Psoas muscle (tissue), 8 donors: ENCODE results near the gene CBFA2T3. TPM values are rescaled to one million over a fixed set of nuclear protein-coding genes. Genes with fewer than 3 reads are reported as not detected.

Experiments used
- ATAC-seq, 4 donors: fragments of 200-7000 bp; cut with Tn5 transposase; one replicate each; pipeline ENCODE4 v1.9.1; 2020; ENCODE audit warnings: moderate library complexity in 3 of 4, mild to moderate bottlenecking in 2 of 4
- DNase-seq, 2 donors: peaks; one replicate each; pipeline ENCODE4 v3.0.0-alpha.2; 2020
- H3K27ac ChIP-seq: fragments of 200-600 bp; one replicate; pipeline ENCODE4 v1.8.0; 2022
- H3K27me3 ChIP-seq, 3 donors: fragments of 200-600 bp in 1 of 3; one replicate each; pipeline versions ENCODE4 v1.6.1 to v1.8.0; 2013 to 2022; ENCODE audit warnings: low read length in 2 of 3, mild to moderate bottlenecking in 2 of 3, moderate library complexity in 1 of 3; ENCODE audit not compliant: insufficient read depth in 3 of 3
- H3K36me3 ChIP-seq, 2 donors: fragments of 200-600 bp in 1 of 2; one replicate each; pipeline versions ENCODE4 v1.6.1 to v1.8.0; 2013 to 2022; ENCODE audit warnings: low read depth in 1 of 2, mild to moderate bottlenecking in 1 of 2, moderate library complexity in 1 of 2; ENCODE audit not compliant: insufficient read depth in 1 of 2
- H3K4me1 ChIP-seq: fragments of 200-600 bp; one replicate; pipeline ENCODE4 v1.8.0; 2022
- H3K4me3 ChIP-seq: fragments of 200-600 bp; one replicate; pipeline ENCODE4 v1.8.0; 2022; ENCODE audit warnings: mild to moderate bottlenecking
- H3K9me3 ChIP-seq: fragments of 200-600 bp; one replicate; pipeline ENCODE4 v1.8.0; 2022
- WGBS, 3 donors: extraction: QIAGEN DNeasy Blood & Tissue Kit; methylation state at CpG; one replicate each; pipeline versions ENCODE4 v1.1.6 to v1.1.7; 2013; 5-methylcytosine and 5-hydroxymethylcytosine counted together
- intact Hi-C, 2 donors: fragments of 100-400 bp; cut with DNase I; formaldehyde crosslinking; loops; one replicate each; pipeline versions ENCODE4 v1.11.0 to v1.14.2; 2022
- polyA plus RNA-seq, 3 donors: library from polyadenylated mRNA; stranded (reverse); fragments of 200-250 nt; gene quantifications; one replicate each; pipeline ENCODE4 v1.2.3, GENCODE V29; 2013
- total RNA-seq, 4 donors: library from RNA; stranded (reverse); fragmentation: NEBNext Ultra II Directional in 2 of 4; extraction: Animal tissue kit (Norgen Biotek cat#: 25700) in 2 of 4; gene quantifications; one replicate each; pipeline versions ENCODE4 v1.2.1 to v1.2.4, GENCODE V29; 2021 to 2023
- TF ChIP-seq, protein P1 (sequence below): fragments of 200-600 bp; IDR thresholded peaks from one replicate; pipeline ENCODE4 v1.8.0; 2022; ENCODE audit warnings: antibody characterized with exemption
- donor health status: healthy with polysubstance abuse.
- donor health status: DM: no; HTN: no; CAD: no; lungs with moderate emphysema.
- donor health status: Bipolar disorder and iron deficiency.
- donor health status: healthy.
- donor health status: DM: yes; HTN: yes; CAD: no.
- donor health status: DM: no; HTN: no; CAD: no.
- donor health status: DM: no; HTN: no; CAD: no.
- donor health status: DM: yes; HTN: yes; CAD: no.

CBFA2T3 gene
- total and polyA plus RNA-seq, 7 donors: 2.6 to 15.0 (median 6.0) TPM

DNA sequence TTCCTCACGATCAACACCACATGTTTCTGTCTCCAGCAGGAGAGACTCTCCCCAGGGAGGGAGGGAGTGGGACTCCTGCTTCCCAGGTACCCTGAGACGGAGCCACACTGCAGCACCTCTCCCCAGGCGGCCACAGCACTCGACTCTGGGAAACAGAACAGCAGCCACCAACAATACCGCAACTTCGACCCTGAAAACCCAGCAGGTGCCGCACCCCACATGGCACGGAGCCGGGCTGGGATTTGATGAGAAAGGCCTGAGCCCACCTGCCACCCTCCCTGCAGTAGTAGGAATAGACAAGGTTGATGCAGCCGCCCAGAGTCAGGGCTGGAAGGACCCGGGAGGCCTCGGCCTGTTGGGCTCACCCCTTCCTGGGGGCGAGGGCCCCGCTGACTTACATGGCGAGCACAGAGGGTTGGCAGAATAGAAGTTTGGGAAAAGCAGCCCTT lies 134.7 kb downstream of the CBFA2T3 start:
- WGBS, 3 donors: 78 to 95% (median 91%) methylated on average over 13 to 15 of the region's 15 CpGs
- TF ChIP-seq, protein P1, sequence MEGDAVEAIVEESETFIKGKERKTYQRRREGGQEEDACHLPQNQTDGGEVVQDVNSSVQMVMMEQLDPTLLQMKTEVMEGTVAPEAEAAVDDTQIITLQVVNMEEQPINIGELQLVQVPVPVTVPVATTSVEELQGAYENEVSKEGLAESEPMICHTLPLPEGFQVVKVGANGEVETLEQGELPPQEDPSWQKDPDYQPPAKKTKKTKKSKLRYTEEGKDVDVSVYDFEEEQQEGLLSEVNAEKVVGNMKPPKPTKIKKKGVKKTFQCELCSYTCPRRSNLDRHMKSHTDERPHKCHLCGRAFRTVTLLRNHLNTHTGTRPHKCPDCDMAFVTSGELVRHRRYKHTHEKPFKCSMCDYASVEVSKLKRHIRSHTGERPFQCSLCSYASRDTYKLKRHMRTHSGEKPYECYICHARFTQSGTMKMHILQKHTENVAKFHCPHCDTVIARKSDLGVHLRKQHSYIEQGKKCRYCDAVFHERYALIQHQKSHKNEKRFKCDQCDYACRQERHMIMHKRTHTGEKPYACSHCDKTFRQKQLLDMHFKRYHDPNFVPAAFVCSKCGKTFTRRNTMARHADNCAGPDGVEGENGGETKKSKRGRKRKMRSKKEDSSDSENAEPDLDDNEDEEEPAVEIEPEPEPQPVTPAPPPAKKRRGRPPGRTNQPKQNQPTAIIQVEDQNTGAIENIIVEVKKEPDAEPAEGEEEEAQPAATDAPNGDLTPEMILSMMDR: no peak
- Histone ChIP-seq H3K9me3 (no peaks in the 10 kb centered on the region), H3K36me3 (peaks cover 0 to 19% of the 10 kb centered on the region in 2 donors), H3K4me3 (no peak overlapping the region), H3K27ac (no peak overlapping the region), H3K4me1 (no peaks in the 10 kb centered on the region), H3K27me3 (no peaks in the 10 kb centered on the region)
- no peak for DNase-seq
- intact Hi-C loops: no loop called here
- no peak for ATAC-seq

GRCh38 chr16:88841521-88842307 lies 135.3 kb downstream of the CBFA2T3 start:
- no peaks in the 10 kb centered on the region for H3K4me1 ChIP-seq
- no peaks in the 10 kb centered on the region for H3K9me3 ChIP-seq
- 93 to 94% (median 94%) methylated on average over 40 of the region's 40 CpGs for WGBS, 3 donors
- no peaks in the 10 kb centered on the region for H3K27me3 ChIP-seq
- H3K36me3 ChIP-seq: peaks cover 0 to 19% of the 10 kb centered on the region in 2 donors
- H3K27ac ChIP-seq: no peak overlapping the region
- ATAC-seq: no peak
- no peak for DNase-seq
- intact Hi-C loops: no loop called here
- no peak overlapping the region for H3K4me3 ChIP-seq
- TF ChIP-seq, protein P1: no peak

DNA sequence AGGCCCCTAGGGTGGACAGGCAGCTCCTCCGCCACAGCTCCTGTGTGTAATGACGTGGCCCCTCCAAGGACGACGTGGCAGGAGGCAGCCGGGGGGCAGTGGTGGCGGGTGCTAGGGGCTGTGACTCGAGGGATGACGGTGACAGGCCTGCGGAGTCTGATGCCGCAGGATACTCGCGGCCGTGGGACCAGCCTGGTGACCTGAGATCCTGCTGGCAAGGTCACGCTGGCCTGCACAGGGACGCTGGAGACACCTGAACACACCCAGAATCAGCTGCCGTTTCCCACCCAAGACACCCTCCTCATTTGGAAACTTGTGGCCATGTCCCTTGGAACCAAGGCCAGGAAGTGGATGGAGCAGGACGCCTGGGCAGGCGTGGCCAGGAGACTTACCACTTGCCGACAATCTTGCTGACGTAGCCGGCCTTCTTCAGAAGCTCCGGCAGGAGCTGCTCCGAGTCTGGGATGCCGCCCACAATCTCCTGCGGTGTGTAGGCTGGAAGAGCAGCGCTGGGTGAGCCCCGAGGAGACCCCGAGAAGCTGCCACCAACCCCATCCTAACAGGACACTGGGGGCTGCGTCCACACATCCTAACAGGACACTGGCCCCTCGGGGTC lies 136.3 kb downstream of the CBFA2T3 start:
- H3K4me3 ChIP-seq: no peak overlapping the region
- WGBS, 3 donors: 92 to 94% (median 94%) methylated on average over 30 of the region's 30 CpGs
- TF ChIP-seq, protein P1: no peak
- H3K27ac ChIP-seq: no peak overlapping the region
- peaks cover 0 to 19% of the 10 kb centered on the region in 2 donors for H3K36me3 ChIP-seq
- H3K4me1 ChIP-seq: no peaks in the 10 kb centered on the region
- H3K27me3 ChIP-seq: no peaks in the 10 kb centered on the region
- ATAC-seq (no peak), DNase-seq (no peak)
- intact Hi-C loops: no loop called here
- H3K9me3 ChIP-seq: no peaks in the 10 kb centered on the region

DNA sequence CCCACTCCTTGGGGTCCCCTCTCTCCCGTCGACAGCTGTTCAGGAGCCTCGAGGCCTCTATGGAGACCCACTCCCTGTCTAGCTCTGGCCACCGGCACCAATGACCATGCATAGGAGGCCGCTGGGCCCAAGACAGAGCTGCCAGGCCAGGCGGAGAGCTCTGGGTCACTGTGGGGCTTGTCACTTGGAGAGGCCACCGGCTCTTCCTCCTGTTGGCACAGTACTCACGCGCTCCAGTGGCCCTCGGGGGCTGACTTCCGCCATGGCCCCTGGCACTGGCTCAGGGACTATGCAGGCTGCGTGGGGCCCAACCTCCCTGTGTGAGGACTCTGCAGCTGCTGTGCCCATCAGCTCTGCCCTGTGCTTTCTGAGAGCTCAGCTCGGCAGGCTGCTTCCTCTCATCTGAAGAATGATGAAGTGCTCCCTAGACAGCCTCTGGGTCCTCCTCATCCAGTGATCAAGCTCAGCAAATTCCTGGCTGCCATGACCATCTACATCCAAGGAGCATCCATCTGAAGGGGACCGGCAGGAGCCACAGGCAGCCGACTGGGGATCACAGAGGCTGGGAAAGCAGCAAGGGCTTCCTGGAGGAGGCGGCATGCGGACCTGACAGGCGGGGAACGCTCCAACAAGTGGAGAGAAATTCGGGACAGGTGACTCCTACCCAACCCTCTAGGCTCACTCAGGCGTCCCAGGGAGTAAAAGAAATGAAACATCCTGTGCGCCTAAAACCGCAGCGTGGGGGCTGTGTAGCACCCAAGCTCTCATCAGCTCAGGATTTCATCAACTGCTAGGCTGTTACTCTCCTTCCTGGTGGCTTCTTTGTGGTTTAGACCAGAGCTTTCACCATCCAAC lies 137.0 kb downstream of the CBFA2T3 start:
- peaks cover 0 to 25% of the 10 kb centered on the region in 2 donors for H3K36me3 ChIP-seq
- DNase-seq (no peak), ATAC-seq (no peak)
- no peaks in the 10 kb centered on the region for H3K9me3 ChIP-seq
- intact Hi-C loops: no loop called here
- H3K27me3 ChIP-seq: no peaks in the 10 kb centered on the region
- 83 to 89% (median 86%) methylated on average over 24 of the region's 24 CpGs for WGBS, 3 donors
- TF ChIP-seq, protein P1: no peak
- no peak overlapping the region for H3K4me3 ChIP-seq
- no peaks in the 10 kb centered on the region for H3K4me1 ChIP-seq
- no peak overlapping the region for H3K27ac ChIP-seq
